GM19468 (cell line): ENCODE data around the gene PPP6R3.
"Not testable (repeated sequence)": the region's sequence is repeated elsewhere in the genome, so short reads cannot be mapped to it uniquely, and the experiment has no call there.

ENCODE experiments used
- ATAC-seq: cut with Tn5 transposase; IDR thresholded peaks from one replicate; pipeline ENCODE4 v1.9.1; 2021; ENCODE audit warnings: mild to moderate bottlenecking, moderate library complexity, moderate number of reproducible peaks; ENCODE audit not compliant: unreplicated experiment; ENCODE audit errors: extremely low read depth

PPP6R3 gene

DNA sequence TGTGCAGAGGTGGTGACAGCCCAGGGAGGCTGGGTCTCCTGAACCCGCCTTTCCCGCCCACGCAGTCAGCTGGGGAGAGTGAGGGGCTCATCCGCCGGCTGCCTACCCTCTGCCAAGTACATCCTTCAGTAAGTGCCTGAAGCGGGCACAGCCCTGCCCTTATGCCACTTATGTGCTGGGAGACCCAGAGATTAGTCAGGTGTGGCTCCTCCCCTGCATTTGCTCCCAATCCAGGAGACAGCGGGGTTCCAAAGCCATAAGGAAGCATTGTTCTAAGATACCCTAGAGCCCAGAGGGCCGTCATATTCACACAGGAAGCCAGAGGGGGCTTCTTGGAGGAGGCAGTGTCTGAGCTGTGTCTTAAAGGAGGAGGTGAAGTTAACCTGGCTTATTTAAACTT, 5.8 kb upstream of the PPP6R3 start:
- ATAC-seq, result no peak

DNA sequence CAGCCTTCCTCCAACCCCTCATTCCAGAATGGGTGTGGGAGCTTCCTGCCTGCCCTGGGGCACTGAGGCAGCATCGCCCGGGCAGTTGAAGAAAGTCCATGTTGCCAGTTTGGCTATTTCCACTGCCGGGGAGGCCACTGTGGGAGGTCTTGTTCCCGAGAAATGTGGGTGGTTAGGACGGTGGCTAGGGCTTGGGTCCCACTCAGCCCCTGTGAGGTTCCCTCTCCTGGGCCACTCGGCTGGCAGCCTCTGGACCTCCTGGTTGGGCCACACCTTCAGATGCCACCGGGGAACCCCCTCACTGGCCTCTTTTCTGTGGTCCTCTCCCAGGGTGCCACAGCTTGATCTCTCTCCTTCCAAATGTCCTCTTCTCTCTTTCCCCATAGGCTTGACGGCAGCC, 5.1 kb upstream of the PPP6R3 start:
- no peak for ATAC-seq

DNA sequence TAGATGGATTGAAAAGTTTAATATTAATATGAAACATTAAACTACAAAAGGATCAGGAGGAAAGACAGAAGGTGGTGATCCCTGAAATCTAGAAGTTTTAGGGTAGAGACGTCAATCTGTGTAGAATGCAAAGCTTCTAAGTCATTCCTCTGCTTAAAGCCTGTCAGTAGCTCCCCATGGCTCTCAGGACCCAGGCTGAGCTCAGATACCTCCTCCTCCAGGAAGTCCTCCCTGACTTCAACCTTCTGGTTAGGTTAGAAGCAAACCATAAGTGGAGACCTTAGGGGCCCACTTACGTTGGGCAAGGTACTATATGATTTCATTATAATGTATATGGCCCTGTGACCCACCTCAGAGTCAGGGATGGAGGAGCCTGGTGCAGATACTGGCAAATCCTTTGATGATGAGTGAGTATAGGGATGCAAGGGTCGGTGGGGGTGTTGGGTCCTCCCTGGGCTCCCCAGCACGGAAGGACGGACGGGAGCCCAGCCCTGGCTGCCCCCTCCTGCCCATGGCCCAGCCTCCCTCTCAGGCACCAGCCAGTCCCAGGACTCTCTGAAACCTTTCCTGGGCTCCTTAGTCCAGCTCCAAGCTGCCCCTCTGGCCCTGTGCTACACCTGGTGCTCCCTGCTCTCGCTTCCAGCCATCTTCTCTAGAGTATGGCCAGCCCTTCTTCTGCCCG, 3.2 kb upstream of the PPP6R3 start:
- no peak for ATAC-seq

DNA sequence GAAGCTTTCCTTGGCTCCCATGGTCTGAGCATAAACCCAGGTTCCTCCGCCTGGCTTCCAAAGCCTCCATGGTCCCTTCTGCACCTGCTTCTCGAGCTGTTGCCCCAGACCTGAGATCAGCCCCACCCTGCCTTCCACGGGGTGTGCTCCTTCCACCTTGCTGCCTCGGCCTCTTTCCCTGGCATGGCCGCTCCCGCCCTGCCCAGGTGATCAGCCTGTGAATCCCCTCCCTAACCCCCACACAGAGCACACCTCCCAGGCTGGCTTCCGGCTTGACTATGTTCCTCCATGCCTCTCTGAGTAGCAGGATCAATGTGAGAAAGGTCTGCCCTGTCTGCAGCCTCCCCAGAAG, 2.7 kb upstream of the PPP6R3 start:
- ATAC-seq, result no peak

DNA sequence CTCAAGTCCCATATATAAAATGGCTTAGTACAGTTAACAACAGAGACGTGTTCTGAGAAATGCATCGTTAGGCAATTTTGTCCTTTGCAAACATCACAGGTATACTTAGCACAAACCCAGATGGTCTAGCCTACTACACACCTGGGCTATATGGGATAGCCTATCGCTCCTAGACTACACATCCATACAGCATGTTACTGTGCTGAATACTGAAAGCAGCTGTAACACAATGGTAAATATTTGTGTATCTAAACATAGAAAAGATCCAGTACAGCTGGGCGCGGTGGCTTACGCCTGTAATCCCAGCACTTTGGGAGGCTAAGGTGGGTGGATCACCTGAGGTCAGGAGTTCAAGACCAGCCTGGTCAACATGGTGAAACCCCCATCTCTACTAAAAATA, 2.2 kb upstream of the PPP6R3 start:
- ATAC-seq, result not testable (repeated sequence)

DNA sequence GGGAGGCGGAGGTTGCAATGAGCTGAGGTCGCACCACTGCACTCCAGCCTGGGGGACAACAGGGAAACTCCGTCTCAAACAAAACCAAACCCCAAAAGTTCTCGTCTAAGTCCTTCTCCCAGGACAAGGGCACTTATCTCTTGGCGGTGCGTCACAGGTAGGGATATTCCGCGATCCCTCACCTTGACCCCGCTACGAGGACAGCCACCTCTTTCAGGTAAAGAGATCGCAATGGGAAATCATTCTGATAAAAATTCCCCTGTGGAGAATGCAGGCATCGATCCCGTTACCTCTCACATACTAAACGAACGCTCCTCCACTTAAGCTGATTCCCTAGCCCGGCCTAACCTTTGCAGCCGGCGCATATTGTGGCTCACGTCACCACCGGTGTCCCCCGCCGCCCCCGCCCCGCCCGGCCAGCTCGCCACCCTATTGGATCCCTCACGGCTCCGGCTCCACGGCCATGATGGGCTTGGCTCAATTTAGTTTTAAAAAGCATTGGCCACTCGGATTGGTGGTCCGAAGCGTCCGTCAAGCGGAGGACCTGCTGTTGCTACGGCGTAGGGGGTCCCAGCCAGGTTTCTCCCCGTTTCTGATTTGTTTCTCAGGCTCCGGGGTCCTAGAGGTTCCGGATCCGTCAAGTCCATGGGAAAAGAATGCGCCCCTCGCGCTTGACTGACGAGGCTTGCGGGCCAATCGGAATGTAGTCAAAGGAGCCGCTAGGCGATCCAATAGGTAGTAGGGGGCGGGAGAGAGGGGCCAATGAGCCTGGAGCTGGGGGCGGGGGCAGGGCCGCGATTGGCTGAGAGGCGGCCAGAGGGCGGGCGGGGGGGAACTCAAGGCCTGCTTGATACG, 439 bp upstream of the PPP6R3 start:
- ATAC-seq, result peak; percentile 47

DNA sequence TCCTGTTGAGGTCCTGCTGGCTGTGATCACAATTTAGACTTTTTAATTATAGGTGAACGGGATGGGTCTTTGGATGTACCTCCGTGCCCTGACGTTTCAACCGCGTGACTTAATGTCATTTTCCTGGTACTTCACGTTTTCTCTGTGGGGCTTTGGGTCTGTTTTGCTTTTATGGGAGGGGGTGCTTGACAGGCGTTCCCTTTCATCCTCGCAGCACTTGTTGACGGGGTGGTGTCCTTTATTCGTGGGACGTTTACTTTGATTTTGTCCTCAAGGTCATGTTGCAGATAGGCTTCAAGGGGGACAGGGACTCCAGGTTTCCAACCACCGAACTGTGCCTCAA, 994 bp downstream of the PPP6R3 start:
- no peak for ATAC-seq

DNA sequence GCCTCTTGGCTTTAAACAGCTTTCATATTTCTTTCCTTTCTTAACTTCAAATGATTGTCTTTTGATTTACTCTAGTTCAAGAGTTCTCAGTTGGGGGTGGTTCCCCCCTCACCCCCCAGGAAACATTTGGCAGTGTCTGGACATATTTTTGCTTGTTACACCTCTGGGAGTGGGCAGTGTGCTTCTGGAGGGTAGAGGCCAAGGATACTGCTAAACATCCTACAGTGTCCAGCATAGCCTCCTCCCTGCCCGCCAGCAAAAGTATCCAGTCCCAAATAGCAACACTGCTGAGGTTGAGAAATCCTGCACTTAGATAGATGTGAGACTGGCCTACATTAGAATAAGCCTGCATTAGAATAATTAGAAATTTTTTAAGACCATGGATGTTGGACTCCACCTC, 3.2 kb downstream of the PPP6R3 start:
- ATAC-seq, result no peak

DNA sequence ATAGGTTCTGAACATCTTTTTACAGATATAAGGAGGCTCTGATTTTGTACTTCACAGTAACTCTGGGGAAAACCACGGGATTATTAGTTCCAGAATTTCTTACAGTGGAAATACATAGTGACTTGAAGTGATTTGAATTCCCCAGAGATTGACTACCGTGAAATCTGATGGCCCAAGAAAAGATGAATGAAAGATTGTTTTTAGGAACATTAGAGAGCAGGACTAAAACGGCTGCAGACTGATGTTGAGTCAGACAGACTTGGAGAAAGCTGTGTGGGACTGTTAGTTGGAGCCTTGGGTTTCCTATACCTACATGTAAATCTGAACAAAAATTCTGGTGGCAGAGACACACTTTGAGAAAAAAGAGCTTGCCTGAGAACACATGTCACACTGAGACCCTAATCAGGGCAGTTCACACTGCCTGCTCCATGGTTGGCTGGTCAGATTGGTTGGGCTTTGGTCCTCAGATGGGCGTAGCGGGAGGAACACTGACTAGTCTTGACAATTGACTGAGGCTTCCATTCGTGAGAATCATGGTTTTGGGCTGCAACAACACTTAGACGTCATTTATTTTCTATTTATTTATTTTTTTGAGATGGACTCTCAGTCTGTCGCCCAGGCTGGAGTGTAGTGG, 6.8 kb downstream of the PPP6R3 start:
- ATAC-seq, result no peak

DNA sequence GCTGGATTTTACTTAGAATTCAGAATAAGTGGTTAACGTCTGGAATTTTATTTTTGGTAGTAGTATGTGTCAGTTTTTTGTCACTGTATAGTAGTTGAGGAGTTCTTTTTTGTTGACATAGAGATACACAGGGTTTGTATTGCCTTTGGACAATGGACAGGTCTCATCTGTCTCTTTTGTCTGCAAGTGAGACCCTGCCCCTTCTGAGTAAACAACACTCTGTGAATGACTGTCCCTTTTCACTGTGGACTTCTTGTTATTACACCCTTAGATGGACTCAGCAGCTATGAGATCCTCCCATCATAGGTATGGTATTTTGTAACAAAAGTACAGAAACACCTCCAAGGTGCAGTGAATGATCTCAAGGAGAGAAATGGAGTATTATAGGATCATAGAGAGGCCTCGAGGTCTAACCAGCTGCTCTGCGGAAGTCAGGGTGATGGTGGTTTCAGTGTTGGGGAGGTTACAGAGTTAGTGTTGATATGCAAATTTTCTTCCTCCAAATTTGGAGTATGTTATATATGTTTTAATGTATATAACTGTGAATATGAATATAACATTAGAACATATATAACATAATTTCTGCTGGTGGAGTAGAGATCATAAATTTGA, 7.8 kb downstream of the PPP6R3 start:
- ATAC-seq, result no peak

DNA sequence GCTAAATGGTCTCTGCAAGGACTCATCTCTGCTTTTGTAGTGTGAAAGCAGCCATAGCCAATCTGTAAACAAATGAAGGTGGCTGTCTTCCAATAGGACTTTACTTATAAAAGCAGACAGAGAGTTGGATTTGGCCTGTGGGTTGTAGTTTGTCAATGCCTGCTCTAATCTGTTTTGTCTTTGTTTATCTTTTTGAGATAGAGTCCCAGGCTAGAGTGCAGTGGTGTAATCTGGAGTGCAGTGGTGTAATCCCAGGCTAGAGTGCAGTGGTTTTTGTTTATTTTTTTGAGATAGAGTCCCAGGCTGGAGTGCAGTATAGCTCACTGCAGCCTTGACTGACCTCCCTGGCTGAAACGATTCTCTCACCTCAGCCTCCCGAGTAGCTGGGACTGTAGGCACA, 8.6 kb downstream of the PPP6R3 start:
- no peak for ATAC-seq

DNA sequence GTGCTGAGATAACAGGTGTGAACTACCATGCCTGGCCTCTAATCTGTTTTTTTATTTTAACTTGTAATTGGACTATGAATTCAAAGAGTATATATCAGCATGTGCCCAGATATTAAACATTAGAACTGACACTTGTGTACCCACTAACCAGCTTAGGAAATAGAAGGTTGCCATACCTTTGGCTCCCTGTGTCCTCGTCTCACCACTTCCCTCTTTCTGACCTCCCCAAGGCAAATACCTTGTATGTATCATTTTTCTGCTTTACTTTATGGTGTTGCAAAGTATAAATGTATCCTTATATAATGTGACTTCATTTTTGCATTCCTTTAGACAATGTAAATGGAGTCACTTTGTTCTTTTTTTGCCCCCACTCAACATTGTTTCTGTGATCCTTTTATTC, 9.1 kb downstream of the PPP6R3 start:
- ATAC-seq, result no peak

DNA sequence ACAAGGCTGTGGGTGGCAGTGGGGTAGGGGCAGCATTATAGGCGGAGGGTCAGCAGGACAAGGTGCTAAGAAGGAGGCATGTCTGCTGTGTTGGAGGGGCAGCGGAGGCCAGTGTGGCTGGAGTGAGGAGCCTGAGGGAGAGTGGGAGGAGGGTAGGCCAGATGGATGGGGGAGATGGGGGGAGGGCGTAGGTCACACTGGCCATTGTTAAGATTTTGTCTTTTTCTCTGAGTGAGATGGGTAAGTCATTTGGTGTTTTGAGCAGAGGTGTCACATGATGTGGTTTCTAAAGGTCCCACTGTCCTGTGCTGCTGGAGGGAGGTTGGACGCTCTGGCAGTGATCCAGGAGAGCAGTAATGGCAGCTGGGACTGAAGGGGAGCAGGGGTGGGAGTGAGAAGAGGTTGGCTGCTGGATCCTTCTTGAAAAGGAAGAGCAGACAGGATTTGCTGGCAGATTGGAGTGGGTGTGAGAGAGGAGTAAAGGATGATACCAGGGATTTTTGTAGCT, 9.8 kb downstream of the PPP6R3 start:
- ATAC-seq, result no peak

DNA sequence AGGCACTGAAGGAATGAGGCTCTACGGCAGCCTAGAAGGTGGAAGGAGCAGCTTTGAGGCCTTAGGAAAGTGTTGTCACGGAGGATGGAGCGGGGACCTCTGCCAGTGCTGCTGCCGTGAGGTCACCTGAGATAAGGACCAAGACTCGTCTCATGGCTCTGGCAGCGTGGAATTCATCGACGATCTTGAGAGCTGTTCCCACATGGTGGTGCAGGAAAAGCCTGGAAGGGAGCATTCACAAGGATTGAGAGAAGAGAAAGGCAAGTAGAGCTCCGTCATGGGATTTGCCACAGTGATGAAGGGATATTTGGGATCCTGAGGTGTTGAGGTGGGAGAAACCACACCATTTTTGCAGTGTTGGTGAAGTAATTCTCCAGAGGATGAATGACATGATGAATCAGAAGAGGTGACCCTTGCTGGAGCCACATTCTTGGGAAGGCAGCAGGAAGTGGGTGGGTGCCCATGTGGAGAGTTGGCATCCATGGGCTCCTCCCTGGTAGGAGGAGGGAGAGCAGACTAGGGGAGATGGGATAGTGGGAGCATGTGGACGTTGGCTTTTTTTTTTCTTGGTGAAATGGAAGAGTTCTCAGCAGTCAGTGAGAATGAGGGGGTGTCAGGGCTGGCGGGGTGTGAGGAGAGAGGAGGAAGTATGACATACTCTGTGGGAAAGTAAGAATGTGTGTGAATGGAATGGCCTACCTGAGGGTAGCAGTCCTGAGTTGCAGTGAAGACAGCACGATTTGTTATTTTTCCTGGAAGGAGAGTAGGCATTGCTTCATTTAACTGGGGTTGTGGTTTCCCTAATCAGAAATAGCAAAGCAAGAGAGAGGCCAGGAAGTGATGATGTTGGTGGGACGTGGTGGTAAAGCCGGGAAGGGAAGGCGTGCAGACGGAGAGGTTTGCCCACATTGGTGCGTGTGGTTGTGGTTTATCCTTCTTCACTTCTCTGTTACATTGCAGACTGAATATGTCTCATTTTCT, 11.1 kb downstream of the PPP6R3 start:
- no peak for ATAC-seq

DNA sequence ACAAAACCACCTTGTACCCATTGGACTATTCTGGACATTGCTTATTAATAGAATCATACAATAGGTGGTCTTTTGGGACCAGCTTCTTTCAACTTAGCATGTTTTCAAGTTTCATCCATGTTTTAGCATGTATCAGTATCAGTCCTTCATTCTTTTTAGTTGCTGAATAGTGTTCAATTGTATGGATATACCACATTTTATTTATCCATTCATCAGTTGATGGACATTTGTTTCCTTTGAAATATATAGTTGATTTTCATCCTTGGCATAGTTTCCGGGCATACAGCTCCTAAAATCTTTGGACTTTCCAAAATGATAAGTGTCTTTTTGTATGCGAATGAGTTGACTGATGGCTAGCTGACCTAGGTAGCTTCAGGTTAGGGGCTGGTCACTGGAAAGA, 12.2 kb downstream of the PPP6R3 start:
- no peak for ATAC-seq

DNA sequence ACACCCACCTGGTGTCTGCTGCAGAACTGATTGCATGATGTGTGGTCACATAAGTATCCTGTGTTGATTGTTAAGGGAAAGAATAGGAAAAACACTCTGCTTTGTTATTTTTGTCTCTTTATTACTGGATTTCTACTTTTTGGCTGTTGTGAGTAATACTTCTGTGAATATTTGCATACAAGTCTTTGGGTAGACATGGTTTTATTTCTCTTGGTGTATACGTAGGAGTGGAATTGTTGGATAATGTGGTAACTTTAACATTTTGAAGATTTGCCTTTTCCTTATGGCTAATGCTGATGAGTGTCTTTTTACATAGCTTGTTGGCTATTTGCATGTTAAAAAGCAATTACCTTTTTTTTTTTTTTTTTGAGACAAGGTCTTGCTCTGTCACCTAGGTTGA, 13.1 kb downstream of the PPP6R3 start:
- no peak for ATAC-seq

DNA sequence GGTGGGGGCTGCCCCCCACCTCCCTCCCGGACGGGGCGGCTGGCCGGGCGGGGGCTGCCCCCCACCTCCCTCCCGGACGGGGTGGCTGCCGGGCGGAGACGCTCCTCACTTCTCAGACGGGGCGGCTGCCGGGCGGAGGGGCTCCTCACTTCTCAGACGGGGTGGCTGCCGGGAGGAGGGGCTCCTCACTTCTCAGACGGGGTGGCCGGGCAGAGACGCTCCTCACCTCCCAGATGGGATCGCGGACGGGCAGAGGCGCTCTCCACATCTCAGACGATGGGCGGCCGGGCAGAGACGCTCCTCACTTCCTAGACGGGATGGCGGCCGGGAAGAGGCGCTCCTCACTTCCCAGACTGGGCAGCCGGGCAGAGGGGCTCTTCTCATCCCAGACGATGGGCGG, 15.1 kb downstream of the PPP6R3 start:
- ATAC-seq, result not testable (repeated sequence)

DNA sequence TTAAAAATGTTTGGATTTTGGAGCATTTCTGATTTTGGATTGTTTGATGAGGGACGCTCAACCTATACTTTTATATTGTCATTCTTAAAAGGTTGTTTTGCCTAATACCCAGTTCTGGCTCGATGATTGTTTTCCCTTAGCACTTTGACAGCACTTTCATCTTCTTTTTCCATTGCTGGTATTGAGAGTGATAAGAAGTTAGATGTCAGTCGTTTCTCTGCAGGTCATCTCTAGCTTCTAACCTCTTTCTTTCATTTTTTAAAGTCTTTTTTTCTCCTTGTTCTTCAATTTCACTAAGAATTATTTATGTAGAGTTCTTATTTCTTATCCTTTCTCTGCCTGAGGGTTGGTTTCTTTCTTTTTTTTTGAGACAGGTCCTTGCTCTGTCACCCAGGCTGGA, 18.8 kb downstream of the PPP6R3 start:
- ATAC-seq, result no peak

DNA sequence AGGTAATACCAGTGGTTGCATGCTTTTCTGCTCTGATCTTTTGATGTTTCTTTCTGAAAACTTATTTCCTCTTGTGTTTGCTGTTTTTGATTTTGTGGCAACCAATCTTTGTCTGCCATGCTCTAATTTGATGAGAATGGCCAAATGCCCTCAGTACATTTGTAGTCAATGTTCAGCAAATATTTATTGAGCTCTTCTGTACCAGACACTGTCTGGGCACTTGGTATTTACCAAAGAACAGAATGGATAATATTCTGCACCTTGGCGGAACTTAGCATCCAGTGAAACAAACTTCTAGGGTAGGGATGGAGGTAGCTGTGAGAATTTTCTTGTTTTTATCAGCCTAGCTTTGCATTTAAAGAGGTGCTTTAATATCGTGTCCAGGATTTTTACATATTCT, 19.6 kb downstream of the PPP6R3 start:
- ATAC-seq, result no peak
